CD4-positive, CD25-positive, alpha-beta regulatory T cell (primary cell): ENCODE measurements around the gene ELMOD1. TPM values are rescaled to one million over a fixed set of nuclear protein-coding genes. Genes with fewer than 3 reads are reported as not detected.

Experiments used
- ATAC-seq, 2 donors: fragments of 150-1000 bp; cut with Tn5 transposase; one replicate each; pipeline ENCODE4 v1.10.0; 2021; ENCODE audit warnings: low read depth in 2 of 2, moderate number of reproducible peaks in 2 of 2, moderate library complexity in 1 of 2
- DNase-seq, 3 donors: peaks; one replicate each; pipeline versions ENCODE4 v3.0.0 to v3.0.0-alpha.2; 2012 to 2022; ENCODE audit warnings: mixed read lengths in 1 of 3
- H3K27ac ChIP-seq: one replicate; pipeline ENCODE4 v1.7.0; 2013; ENCODE audit warnings: mild to moderate bottlenecking, low read length; ENCODE audit not compliant: insufficient read depth, poor library complexity, severe bottlenecking
- H3K27me3 ChIP-seq: one replicate; pipeline ENCODE4 v1.7.0; 2013; ENCODE audit warnings: low read length; ENCODE audit not compliant: control insufficient read depth, insufficient read depth
- H3K36me3 ChIP-seq: one replicate; pipeline ENCODE4 v1.7.0; 2013; ENCODE audit warnings: mild to moderate bottlenecking, low read length, moderate library complexity; ENCODE audit not compliant: control insufficient read depth, insufficient read depth
- H3K4me1 ChIP-seq: 2 replicates; pipeline ENCODE4 v1.7.0; 2013; ENCODE audit warnings: mild to moderate bottlenecking, low read length; ENCODE audit not compliant: insufficient read depth, control insufficient read depth, poor library complexity, severe bottlenecking
- H3K4me3 ChIP-seq: one replicate; pipeline ENCODE4 v1.7.0; 2013; ENCODE audit warnings: low read depth, mild to moderate bottlenecking, low read length, moderate library complexity
- H3K9me3 ChIP-seq, 2 experiments: 1 replicate in 1 of 2; 2 replicates in 1 of 2; pipeline ENCODE4 v1.7.0; 2013; ENCODE audit warnings: low read length in 2 of 2, mild to moderate bottlenecking in 1 of 2, moderate library complexity in 1 of 2; ENCODE audit not compliant: control insufficient read depth in 2 of 2
- H3K27ac Mint-ChIP-seq, 3 donors: one replicate each; pipeline ENCODE4 v1.8.0; 2020 to 2022; ENCODE audit warnings: mild to moderate bottlenecking in 3 of 3, mixed read lengths in 3 of 3, moderate library complexity in 2 of 3
- H3K27me3 Mint-ChIP-seq: one replicate; pipeline ENCODE4 v1.8.0; 2022; ENCODE audit warnings: mild to moderate bottlenecking, mixed read lengths
- H3K36me3 Mint-ChIP-seq: one replicate; pipeline ENCODE4 v1.8.0; 2020; ENCODE audit warnings: mixed read lengths
- H3K4me1 Mint-ChIP-seq, 4 donors: one replicate each; pipeline ENCODE4 v1.8.0; 2020 to 2022; ENCODE audit warnings: mixed read lengths in 4 of 4, mild to moderate bottlenecking in 1 of 4
- H3K4me3 Mint-ChIP-seq, 4 donors: one replicate each; pipeline ENCODE4 v1.8.0; 2020 to 2022; ENCODE audit warnings: mild to moderate bottlenecking in 4 of 4, mixed read lengths in 4 of 4, moderate library complexity in 3 of 4
- H3K9me3 Mint-ChIP-seq, 7 donors: one replicate each; pipeline ENCODE4 v1.8.0; 2020 to 2022; ENCODE audit warnings: mixed read lengths in 7 of 7, mild to moderate bottlenecking in 3 of 7, moderate library complexity in 2 of 7
- polyA plus RNA-seq, 4 donors: library from polyadenylated mRNA; unstranded; fragments of 300-500 nt; fragmentation: Illumina TruSeq; gene quantifications; one replicate each; pipeline ENCODE4 v1.2.3, GENCODE V29; 2021
- total RNA-seq: library from RNA; stranded (reverse); gene quantifications from one replicate; pipeline ENCODE4 v1.2.3, GENCODE V29; 2022

The ELMOD1 gene
- total and polyA plus RNA-seq, 5 donors from 2014 or later: not detected

DNA sequence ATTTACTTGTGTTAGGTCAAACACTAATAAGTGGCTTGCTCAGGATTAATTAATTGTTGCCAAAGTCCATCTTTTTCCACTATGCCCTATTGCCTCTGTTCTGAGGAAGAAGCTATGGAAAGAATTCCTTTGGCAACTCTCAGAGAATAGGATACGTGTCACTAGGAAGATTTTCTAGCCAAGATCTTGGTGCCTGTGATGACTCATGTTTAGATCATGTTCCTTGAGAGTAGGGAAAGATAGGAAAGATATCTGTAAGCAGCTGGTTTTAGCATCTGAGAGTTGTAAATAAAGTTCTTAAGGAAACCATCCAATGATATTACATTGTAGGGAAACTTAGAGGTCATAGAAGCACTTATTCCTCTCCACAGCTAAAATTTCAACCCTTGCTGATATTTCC is 105.2 kb downstream of the ELMOD1 start:
- ATAC-seq (no peak), DNase-seq (no peak)
- Histone ChIP-seq H3K27ac (no peak overlapping the region), H3K4me3 (no peak overlapping the region), H3K27me3 (peaks cover 10% of the 10 kb centered on the region), H3K36me3 (no peaks in the 10 kb centered on the region), H3K9me3 (no peaks in the 10 kb centered on the region), H3K4me1 (no peaks in the 10 kb centered on the region)
- H3K4me3 Mint-ChIP-seq: no peak overlapping the region
- no peaks in the 10 kb centered on the region for H3K9me3 Mint-ChIP-seq
- no peaks in the 10 kb centered on the region for H3K36me3 Mint-ChIP-seq
- no peak overlapping the region for H3K27ac Mint-ChIP-seq
- no peaks in the 10 kb centered on the region for H3K4me1 Mint-ChIP-seq
- H3K27me3 Mint-ChIP-seq: peaks cover 19% of the 10 kb centered on the region

DNA sequence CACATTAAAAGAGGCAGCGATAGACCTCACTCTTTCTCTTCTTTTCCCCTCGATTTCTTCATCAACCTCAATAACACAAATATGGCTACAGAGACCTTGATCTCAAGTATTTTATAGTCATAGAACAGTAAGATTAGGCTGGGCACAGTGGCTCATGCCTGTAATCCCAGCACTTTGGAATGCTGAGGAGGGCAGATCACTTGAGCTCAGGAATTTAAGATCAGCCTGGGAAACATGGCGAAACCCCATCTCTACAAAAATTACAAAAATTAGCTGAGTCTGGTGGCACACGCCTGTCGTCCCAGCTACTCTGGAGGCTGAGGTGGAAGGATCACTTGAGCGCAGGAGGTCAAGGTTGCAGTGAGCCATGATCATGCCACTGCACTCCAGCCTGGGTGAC is 106.3 kb downstream of the ELMOD1 start:
- Mint-ChIP-seq H3K4me1 (no peaks in the 10 kb centered on the region), H3K27ac (no peak overlapping the region), H3K27me3 (peaks cover 25% of the 10 kb centered on the region), H3K9me3 (no peaks in the 10 kb centered on the region), H3K4me3 (no peak overlapping the region), H3K36me3 (no peaks in the 10 kb centered on the region)
- no peaks in the 10 kb centered on the region for H3K36me3 ChIP-seq
- H3K27ac ChIP-seq: no peak overlapping the region
- no peak for DNase-seq
- no peak for ATAC-seq
- no peaks in the 10 kb centered on the region for H3K9me3 ChIP-seq
- no peak overlapping the region for H3K4me3 ChIP-seq
- peaks cover 8% of the 10 kb centered on the region for H3K27me3 ChIP-seq
- no peaks in the 10 kb centered on the region for H3K4me1 ChIP-seq

GRCh38 chr11:107699371-107700285 is 108.7 kb downstream of the ELMOD1 start:
- H3K4me1 ChIP-seq: no peaks in the 10 kb centered on the region
- H3K9me3 ChIP-seq: no peaks in the 10 kb centered on the region
- no peak for ATAC-seq
- H3K4me3 Mint-ChIP-seq: no peak overlapping the region
- no peak overlapping the region for H3K27ac ChIP-seq
- H3K36me3 ChIP-seq: no peaks in the 10 kb centered on the region
- H3K4me1 Mint-ChIP-seq: no peaks in the 10 kb centered on the region
- DNase-seq: no peak
- H3K9me3 Mint-ChIP-seq: no peaks in the 10 kb centered on the region
- no peak overlapping the region for H3K4me3 ChIP-seq
- H3K27ac Mint-ChIP-seq: no peak overlapping the region
- peaks cover 5% of the 10 kb centered on the region for H3K27me3 ChIP-seq
- peaks cover 17% of the 10 kb centered on the region for H3K27me3 Mint-ChIP-seq
- no peaks in the 10 kb centered on the region for H3K36me3 Mint-ChIP-seq

DNA sequence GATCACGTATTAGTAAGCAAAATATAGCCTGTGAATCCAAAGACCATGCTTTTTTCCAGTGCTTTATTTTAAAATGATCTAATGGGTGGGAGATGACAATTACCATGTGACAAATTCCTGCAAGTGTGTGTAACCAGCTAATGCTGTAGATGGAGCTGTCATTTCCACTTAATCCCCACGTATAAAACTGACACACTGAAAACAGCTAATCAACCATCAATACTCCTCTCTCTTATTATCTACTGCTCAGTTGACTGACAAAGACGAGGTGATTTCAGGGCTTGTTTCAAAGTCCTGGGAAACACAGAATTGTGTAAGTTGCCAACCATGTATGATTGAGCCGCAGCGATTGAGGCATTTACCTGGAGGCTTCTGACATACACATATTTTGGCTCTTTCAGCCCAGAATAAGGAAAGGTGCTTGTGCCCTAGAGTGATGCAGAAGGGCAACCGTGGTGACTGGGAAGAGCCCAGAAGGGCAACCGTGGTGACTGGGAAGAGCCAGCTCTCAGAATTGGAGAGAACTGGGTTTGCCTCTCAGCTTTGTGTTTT is 111.2 kb downstream of the ELMOD1 start:
- DNase-seq: no peak
- H3K9me3 Mint-ChIP-seq: no peaks in the 10 kb centered on the region
- Histone ChIP-seq H3K36me3 (no peaks in the 10 kb centered on the region), H3K4me3 (no peak overlapping the region), H3K27ac (no peak overlapping the region), H3K9me3 (no peaks in the 10 kb centered on the region), H3K4me1 (no peaks in the 10 kb centered on the region), H3K27me3 (peaks cover 2% of the 10 kb centered on the region)
- peaks cover 16% of the 10 kb centered on the region for H3K27me3 Mint-ChIP-seq
- no peaks in the 10 kb centered on the region for H3K4me1 Mint-ChIP-seq
- H3K4me3 Mint-ChIP-seq: no peak overlapping the region
- H3K27ac Mint-ChIP-seq: no peak overlapping the region
- no peak for ATAC-seq
- H3K36me3 Mint-ChIP-seq: no peaks in the 10 kb centered on the region

DNA sequence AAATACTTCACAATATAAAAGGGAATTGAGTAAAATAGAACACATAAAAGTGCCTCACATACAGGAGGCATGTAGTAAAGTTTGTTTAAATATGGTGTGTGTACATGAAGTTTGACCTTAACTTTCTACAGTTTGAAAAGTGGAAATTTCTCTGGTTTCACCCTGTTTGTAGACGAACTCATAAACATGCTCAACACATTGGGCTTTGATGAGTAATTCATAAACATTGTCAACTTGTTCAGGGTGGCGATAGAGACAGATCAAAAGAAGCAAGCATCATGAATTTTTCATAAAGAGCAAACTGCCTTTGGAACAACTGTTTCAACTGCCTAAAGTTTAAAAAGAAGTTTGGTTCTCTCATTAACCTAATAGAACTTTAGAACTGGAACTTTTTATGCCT is 111.8 kb downstream of the ELMOD1 start:
- DNase-seq: no peak
- Mint-ChIP-seq H3K27ac (no peak overlapping the region), H3K4me1 (no peaks in the 10 kb centered on the region), H3K27me3 (peaks cover 21% of the 10 kb centered on the region), H3K36me3 (no peaks in the 10 kb centered on the region), H3K4me3 (no peak overlapping the region), H3K9me3 (no peaks in the 10 kb centered on the region)
- H3K27me3 ChIP-seq: peaks cover 2% of the 10 kb centered on the region
- no peak overlapping the region for H3K27ac ChIP-seq
- no peaks in the 10 kb centered on the region for H3K4me1 ChIP-seq
- no peaks in the 10 kb centered on the region for H3K36me3 ChIP-seq
- no peaks in the 10 kb centered on the region for H3K9me3 ChIP-seq
- no peak for ATAC-seq
- H3K4me3 ChIP-seq: no peak overlapping the region

DNA sequence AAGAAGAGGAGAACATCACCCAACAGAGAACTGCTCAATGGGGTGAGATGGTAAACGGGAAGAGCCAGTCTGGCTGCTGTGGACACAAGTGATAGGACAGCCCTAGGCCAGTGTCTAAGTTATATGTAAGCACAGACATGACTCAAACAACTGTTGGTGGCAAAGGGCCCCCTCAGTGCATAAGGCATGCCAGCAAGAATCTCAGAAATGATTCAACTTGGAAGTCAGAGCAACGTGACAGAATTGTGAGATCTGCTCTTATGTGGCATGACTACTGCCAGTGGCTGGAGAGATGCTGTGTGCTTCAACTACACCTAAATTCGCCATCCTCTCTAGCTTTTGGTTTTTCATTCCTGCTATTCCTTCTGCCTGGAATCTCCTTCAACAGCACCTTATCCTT is 113.5 kb downstream of the ELMOD1 start:
- ATAC-seq: no peak
- H3K9me3 ChIP-seq: no peaks in the 10 kb centered on the region
- no peaks in the 10 kb centered on the region for H3K36me3 Mint-ChIP-seq
- no peaks in the 10 kb centered on the region for H3K4me1 Mint-ChIP-seq
- H3K4me3 ChIP-seq: no peak overlapping the region
- H3K27ac Mint-ChIP-seq: no peak overlapping the region
- no peaks in the 10 kb centered on the region for H3K4me1 ChIP-seq
- peaks cover 22% of the 10 kb centered on the region for H3K27me3 Mint-ChIP-seq
- H3K27ac ChIP-seq: no peak overlapping the region
- DNase-seq: no peak
- H3K9me3 Mint-ChIP-seq: no peaks in the 10 kb centered on the region
- H3K36me3 ChIP-seq: no peaks in the 10 kb centered on the region
- H3K4me3 Mint-ChIP-seq: no peak overlapping the region
- H3K27me3 ChIP-seq: peaks cover 3% of the 10 kb centered on the region

GRCh38 chr11:107705027-107705426 is 114.1 kb downstream of the ELMOD1 start:
- no peaks in the 10 kb centered on the region for H3K9me3 Mint-ChIP-seq
- Histone ChIP-seq H3K27ac (no peak overlapping the region), H3K9me3 (no peaks in the 10 kb centered on the region), H3K4me1 (no peaks in the 10 kb centered on the region), H3K27me3 (peaks cover 5% of the 10 kb centered on the region), H3K36me3 (no peaks in the 10 kb centered on the region), H3K4me3 (no peak overlapping the region)
- H3K36me3 Mint-ChIP-seq: no peaks in the 10 kb centered on the region
- no peak overlapping the region for H3K27ac Mint-ChIP-seq
- no peaks in the 10 kb centered on the region for H3K4me1 Mint-ChIP-seq
- DNase-seq: no peak
- ATAC-seq: no peak
- H3K4me3 Mint-ChIP-seq: no peak overlapping the region
- H3K27me3 Mint-ChIP-seq: peaks cover 25% of the 10 kb centered on the region

- peaks cover 11% of the 10 kb centered on the region for H3K27me3 ChIP-seq
- no peaks in the 10 kb centered on the region for H3K36me3 ChIP-seq
- no peak overlapping the region for H3K4me3 ChIP-seq
- no peak overlapping the region for H3K4me3 Mint-ChIP-seq
- H3K27ac Mint-ChIP-seq: no peak overlapping the region
- no peaks in the 10 kb centered on the region for H3K9me3 ChIP-seq
- H3K27ac ChIP-seq: no peak overlapping the region
- no peaks in the 10 kb centered on the region for H3K4me1 ChIP-seq
- H3K36me3 Mint-ChIP-seq: no peaks in the 10 kb centered on the region
- H3K27me3 Mint-ChIP-seq: peaks cover 24% of the 10 kb centered on the region
- no peak for DNase-seq
- no peaks in the 10 kb centered on the region for H3K9me3 Mint-ChIP-seq
- H3K4me1 Mint-ChIP-seq: no peaks in the 10 kb centered on the region
- ATAC-seq: no peak
Measured at GRCh38 chr11:107706531-107706930, 115.6 kb downstream of the ELMOD1 start.
